ENCODE measurements around the gene HAUS3.
A peak's percentile ranks its signal among the peaks of the same experiment; 100 is the strongest.

HAUS3 gene

GRCh38 chr4:2262145-2262943 is 20.4 kb upstream of the HAUS3 start:
- DNase-seq (ENCODE audit: low spot score), result peak; percentile 99
- TF ChIP-seq, protein P1, sequence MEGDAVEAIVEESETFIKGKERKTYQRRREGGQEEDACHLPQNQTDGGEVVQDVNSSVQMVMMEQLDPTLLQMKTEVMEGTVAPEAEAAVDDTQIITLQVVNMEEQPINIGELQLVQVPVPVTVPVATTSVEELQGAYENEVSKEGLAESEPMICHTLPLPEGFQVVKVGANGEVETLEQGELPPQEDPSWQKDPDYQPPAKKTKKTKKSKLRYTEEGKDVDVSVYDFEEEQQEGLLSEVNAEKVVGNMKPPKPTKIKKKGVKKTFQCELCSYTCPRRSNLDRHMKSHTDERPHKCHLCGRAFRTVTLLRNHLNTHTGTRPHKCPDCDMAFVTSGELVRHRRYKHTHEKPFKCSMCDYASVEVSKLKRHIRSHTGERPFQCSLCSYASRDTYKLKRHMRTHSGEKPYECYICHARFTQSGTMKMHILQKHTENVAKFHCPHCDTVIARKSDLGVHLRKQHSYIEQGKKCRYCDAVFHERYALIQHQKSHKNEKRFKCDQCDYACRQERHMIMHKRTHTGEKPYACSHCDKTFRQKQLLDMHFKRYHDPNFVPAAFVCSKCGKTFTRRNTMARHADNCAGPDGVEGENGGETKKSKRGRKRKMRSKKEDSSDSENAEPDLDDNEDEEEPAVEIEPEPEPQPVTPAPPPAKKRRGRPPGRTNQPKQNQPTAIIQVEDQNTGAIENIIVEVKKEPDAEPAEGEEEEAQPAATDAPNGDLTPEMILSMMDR (IDR thresholded peaks at IDR 0.05; ENCODE audit: extremely low read depth, insufficient read depth, missing control alignments), result no peak
- in situ Hi-C loops (cut with MboI; ENCODE audit: low pct_unique_long_range_greater_than_20kb, low sequenced_read_pairs, unreplicated experiment), result no loop called here

- TF ChIP-seq, protein P1 (IDR thresholded peaks at IDR 0.05; ENCODE audit: extremely low read depth, insufficient read depth, missing control alignments), result no peak
- no peak for DNase-seq (ENCODE audit: low spot score)
- in situ Hi-C loops (cut with MboI; ENCODE audit: low pct_unique_long_range_greater_than_20kb, low sequenced_read_pairs, unreplicated experiment), result no loop called here
These were observed 19.9 kb upstream of the HAUS3 start, which contains the start of gene MXD4 for GRCh38 chr4:2261853-2262144. Gene MXD4, minus strand, starts transcription at chr4:2262109. Its CDS starts 129 bp downstream, at chr4:2261980.

GRCh38 chr4:2261110-2261852 is 19.4 kb upstream of the HAUS3 start:
- DNase-seq (ENCODE audit: low spot score), result peak; percentile 84
- in situ Hi-C loops (cut with MboI; ENCODE audit: low pct_unique_long_range_greater_than_20kb, low sequenced_read_pairs, unreplicated experiment), result no loop called here
- TF ChIP-seq, protein P1 (IDR thresholded peaks at IDR 0.05; ENCODE audit: extremely low read depth, insufficient read depth, missing control alignments), result no peak

DNA sequence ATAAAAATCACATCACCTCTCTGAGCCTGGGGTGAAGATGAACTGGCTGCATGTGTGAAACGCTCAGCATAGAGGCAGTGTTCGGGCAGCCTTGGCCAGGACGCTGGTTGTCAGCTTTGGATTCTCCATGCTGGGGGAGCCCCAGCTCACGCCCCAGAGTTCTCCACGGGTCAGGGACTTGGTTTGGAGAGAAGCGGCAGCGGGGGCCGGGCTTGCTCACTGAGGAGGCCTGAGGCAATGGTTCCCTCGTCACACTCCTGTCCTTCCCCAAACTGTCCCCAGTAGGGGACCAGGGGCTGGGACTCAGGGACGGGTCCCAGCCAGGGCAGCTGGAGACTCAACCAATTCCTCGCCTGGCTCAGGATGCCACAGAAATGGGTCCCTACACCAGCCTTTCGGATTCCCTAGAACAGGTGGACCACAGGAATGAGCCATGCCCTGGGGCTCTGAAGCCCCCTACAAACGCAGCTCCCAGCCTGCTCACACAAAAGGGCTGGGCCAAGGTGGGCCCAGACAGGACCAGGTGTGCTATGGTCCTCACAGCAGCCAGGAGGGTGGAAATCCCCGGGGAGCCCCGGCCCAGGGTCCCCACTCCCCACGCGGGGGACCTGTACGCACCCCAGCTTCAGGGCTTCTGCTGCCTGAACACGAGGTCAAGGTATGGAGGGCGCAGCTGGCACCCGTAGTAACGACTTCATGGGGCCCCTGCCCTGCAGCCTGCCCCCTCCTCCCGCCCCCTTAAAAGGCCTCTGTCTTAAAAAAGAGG is 18.6 kb upstream of the HAUS3 start:
- no peak for DNase-seq (ENCODE audit: low spot score)
- TF ChIP-seq, protein P1 (IDR thresholded peaks at IDR 0.05; ENCODE audit: extremely low read depth, insufficient read depth, missing control alignments), result no peak

GRCh38 chr4:2259541-2260343 is 17.8 kb upstream of the HAUS3 start:
- no peak for DNase-seq (ENCODE audit: low spot score)
- TF ChIP-seq, protein P1 (IDR thresholded peaks at IDR 0.05; ENCODE audit: extremely low read depth, insufficient read depth, missing control alignments), result no peak
- in situ Hi-C loops (cut with MboI; ENCODE audit: low pct_unique_long_range_greater_than_20kb, low sequenced_read_pairs, unreplicated experiment), result no loop called here

More for the DNA sequence above, 18.6 kb upstream of the HAUS3 start:
- in situ Hi-C loops (cut with MboI; ENCODE audit: low pct_unique_long_range_greater_than_20kb, low sequenced_read_pairs, unreplicated experiment), result no loop called here
